Measurements from ENCODE around the gene HDAC4. TPM values are rescaled to one million over a fixed set of nuclear protein-coding genes. Genes with fewer than 3 reads are reported as not detected.
A peak's percentile ranks its signal among the peaks of the same experiment; 100 is the strongest.

The HDAC4 gene
- total RNA-seq, 2 donors from 2014 or later = 8.1 to 20.1 TPM

DNA sequence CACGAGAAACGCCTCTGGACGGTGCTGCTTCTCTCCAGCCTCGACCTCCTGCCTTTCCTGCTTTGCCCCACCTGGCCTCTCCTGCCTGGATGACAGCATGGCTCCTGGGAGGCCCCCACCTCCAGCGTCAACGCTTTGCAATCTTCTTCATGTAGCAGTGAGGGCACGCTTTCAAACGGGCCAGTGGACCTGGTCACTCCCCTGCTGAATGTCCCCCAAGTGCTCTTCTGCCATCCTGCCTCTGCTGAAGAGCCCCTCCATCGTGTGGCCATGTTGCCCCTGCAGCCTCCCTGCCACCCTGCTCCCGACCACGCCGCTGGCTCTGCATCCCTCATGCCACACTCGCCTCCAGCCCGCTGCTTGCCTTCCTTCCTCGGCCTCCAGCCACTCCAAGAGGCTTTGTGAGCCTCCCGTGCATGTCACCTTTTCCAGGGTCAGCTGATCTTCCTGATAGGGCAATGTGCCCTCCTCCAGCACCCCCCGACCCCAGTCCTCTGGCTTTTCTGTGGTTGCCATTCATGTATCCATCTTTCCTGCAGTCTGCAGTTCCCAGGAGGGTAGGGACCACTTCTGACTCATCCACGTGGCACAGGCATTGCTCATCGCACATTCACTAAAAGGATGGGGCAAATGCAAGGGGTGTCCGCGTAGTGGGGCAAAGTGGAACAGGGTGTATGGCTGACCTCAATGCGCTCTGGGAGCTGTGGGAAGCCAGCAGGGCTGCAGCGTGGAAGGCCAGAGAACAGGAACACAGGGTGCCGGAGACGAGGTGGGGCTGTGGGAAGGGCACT is 284.2 kb downstream of the HDAC4 start:
- no peak for DNase-seq (ENCODE audit: low spot score)
- TF ChIP-seq, protein P1, sequence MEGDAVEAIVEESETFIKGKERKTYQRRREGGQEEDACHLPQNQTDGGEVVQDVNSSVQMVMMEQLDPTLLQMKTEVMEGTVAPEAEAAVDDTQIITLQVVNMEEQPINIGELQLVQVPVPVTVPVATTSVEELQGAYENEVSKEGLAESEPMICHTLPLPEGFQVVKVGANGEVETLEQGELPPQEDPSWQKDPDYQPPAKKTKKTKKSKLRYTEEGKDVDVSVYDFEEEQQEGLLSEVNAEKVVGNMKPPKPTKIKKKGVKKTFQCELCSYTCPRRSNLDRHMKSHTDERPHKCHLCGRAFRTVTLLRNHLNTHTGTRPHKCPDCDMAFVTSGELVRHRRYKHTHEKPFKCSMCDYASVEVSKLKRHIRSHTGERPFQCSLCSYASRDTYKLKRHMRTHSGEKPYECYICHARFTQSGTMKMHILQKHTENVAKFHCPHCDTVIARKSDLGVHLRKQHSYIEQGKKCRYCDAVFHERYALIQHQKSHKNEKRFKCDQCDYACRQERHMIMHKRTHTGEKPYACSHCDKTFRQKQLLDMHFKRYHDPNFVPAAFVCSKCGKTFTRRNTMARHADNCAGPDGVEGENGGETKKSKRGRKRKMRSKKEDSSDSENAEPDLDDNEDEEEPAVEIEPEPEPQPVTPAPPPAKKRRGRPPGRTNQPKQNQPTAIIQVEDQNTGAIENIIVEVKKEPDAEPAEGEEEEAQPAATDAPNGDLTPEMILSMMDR (IDR thresholded peaks at IDR 0.05) = no peak

DNA sequence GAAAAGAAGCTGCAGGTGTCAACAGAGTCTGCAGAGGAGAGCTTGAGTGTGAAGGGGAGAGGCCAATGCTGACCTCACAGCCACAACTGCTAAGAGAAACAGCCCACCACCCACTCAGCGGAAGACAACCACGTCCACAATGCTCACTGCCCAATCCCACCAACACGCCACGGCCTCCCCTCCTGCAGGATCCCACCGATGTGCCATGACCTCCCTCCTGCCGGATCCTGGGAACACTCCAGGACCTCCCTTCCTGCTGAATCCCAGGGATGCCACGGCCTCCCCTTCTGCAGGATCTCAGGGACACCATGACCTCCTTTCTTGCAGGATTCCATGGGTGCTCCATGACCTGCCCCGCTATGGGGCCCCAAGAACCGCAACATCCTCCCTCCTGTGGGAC is 285.2 kb downstream of the HDAC4 start:
- Histone ChIP-seq H3K9me3 (no peaks in the 10 kb centered on the region), H3K4me1 (peaks cover 0 to 22% of the 10 kb centered on the region in 2 donors), H3K36me3 (peaks cover 9% of the 10 kb centered on the region), H3K4me3 (no peak overlapping the region), H3K27ac (no peak overlapping the region), H3K27me3 (no peaks in the 10 kb centered on the region)
- DNase-seq (ENCODE audit: low spot score) = no peak
- TF ChIP-seq, protein P1 (IDR thresholded peaks at IDR 0.05) = no peak

More for the DNA sequence above, 284.2 kb downstream of the HDAC4 start:
- Histone ChIP-seq H3K27me3 (no peaks in the 10 kb centered on the region), H3K4me3 (no peak overlapping the region), H3K36me3 (no peaks in the 10 kb centered on the region), H3K27ac (no peak overlapping the region), H3K4me1 (peaks cover 0 to 29% of the 10 kb centered on the region in 2 donors), H3K9me3 (no peaks in the 10 kb centered on the region)

DNA sequence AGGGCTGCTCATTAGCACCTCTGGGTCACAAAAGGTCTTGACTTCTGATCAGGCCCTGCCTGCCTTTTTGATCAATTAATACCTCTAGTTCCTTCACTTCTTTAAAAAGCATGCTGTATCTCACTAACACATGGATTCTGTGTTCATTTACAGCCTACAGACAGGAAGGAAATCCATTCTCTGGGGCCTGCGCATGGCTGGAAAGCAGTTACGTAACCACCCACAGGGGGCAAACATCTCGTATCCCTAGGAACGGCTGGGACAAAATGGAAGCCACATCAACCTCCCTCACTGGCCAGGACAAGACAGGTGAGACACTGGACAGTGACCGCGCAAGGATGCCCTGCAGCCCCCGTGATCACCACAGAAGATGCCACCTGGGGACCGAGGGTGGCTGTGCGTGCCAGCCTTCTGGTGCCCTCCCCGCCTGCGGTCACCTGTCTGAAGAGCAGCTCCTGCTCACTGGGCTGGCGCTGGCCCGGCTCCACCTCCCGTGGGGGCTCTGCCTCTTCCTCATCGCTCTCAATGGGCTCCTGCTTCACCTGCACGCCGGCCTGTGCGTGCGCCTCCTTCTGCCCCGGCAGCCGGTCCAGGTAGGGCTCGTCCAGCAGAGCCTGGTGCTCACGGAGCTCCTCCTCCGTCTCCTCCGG is 286.1 kb downstream of the HDAC4 start:
- DNase-seq (ENCODE audit: low spot score) = no peak
- Histone ChIP-seq H3K36me3 (peaks cover 15% of the 10 kb centered on the region), H3K27ac (peak overlapping the region; percentile 10 to 43)

DNA sequence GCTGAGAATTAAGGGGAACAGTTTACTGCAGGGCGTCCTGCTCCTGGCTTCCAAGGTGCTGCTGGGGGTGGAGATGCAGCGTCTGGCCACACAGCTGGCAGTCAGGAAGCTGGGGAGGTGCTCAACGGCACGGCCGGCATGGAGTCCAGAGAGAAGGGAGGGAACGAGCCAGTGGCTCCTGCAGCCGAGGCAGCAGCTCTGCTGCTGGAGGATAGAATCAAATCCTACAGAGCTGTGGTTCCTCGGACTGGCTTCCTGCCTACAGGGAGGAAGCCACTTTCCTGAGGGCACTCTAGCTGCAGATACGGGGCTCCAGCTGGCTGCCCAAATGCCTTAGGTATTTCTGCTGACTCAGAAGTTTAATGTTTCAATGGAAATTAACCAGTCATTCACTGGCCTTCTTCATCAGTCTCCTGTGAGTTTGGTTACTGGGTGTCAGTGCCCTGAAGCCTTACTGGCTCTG is 286.7 kb downstream of the HDAC4 start:
- peak overlapping the region; percentile 10 to 43 for H3K27ac ChIP-seq
- peaks cover 0 to 22% of the 10 kb centered on the region in 2 donors for H3K4me1 ChIP-seq
- no peaks in the 10 kb centered on the region for H3K9me3 ChIP-seq
- TF ChIP-seq, protein P1 (IDR thresholded peaks at IDR 0.05) = no peak
- peaks cover 21% of the 10 kb centered on the region for H3K36me3 ChIP-seq
- no peak for DNase-seq (ENCODE audit: low spot score)
- H3K4me3 ChIP-seq = no peak overlapping the region
- no peaks in the 10 kb centered on the region for H3K27me3 ChIP-seq

More for the DNA sequence above, 286.1 kb downstream of the HDAC4 start:
- no peaks in the 10 kb centered on the region for H3K9me3 ChIP-seq
- H3K4me1 ChIP-seq = peaks cover 0 to 22% of the 10 kb centered on the region in 2 donors
- no peak overlapping the region for H3K4me3 ChIP-seq
- H3K27me3 ChIP-seq = no peaks in the 10 kb centered on the region
- TF ChIP-seq, protein P1 (IDR thresholded peaks at IDR 0.05) = no peak

DNA sequence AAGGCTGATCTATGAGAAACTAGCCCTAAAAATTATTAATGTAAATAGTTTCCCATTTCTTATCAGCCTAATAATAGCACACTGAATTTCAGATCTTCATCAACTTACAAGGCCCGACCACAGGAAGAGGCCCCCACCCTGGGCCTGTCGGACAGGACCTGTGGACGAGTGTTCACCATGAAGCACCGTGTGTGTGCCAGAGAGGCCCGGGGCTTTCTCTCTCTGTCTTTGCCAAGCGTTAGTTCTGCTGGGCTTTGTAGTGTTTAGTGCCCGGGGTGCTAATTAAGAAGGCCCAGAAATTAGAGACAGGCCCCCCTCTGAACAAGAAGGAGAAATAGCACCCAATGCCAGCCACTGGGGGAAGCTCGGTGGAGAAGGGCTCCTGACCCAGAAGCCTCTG is 287.2 kb downstream of the HDAC4 start:
- Histone ChIP-seq H3K36me3 (peaks cover 25% of the 10 kb centered on the region), H3K27me3 (no peaks in the 10 kb centered on the region)

More for the DNA sequence above, 287.2 kb downstream of the HDAC4 start:
- no peak overlapping the region for H3K4me3 ChIP-seq
- peak overlapping the region; percentile 10 for H3K27ac ChIP-seq
- no peak for DNase-seq (ENCODE audit: low spot score)
- TF ChIP-seq, protein P1 (IDR thresholded peaks at IDR 0.05) = no peak
- peaks cover 0 to 22% of the 10 kb centered on the region in 2 donors for H3K4me1 ChIP-seq
- H3K9me3 ChIP-seq = no peaks in the 10 kb centered on the region

All from right atrium auricular region (tissue), 2 donors.